NCI-H345 treated with DMSO at 0.1 percent for 48 hours (cell line): ENCODE data around the gene SGMS1.

Experiments
- DNase-seq: peaks from one replicate; lab custom pipeline; 2025; ENCODE audit not compliant: unreplicated experiment; lab: John Stamatoyannopoulos, UW

Gene SGMS1

GRCh38 chr10:50613150-50613549, 10.6 kb downstream of the SGMS1 start:
- no peak for DNase-seq

GRCh38 chr10:50610368-50610767, 13.4 kb downstream of the SGMS1 start:
- DNase-seq, result no peak

GRCh38 chr10:50607356-50607925, 16.3 kb downstream of the SGMS1 start:
- DNase-seq, result no peak

GRCh38 chr10:50605951-50606270, 17.8 kb downstream of the SGMS1 start:
- DNase-seq, result no peak

GRCh38 chr10:50605269-50605950, 18.3 kb downstream of the SGMS1 start:
- DNase-seq, result no peak

- DNase-seq, result no peak
Observed at GRCh38 chr10:50604809-50605208, 18.9 kb downstream of the SGMS1 start.

- DNase-seq, result no peak
Observed at GRCh38 chr10:50604049-50604640, 19.6 kb downstream of the SGMS1 start.

GRCh38 chr10:50603151-50603850, 20.5 kb downstream of the SGMS1 start:
- DNase-seq, result no peak

GRCh38 chr10:50601974-50602373, 21.8 kb downstream of the SGMS1 start:
- DNase-seq, result no peak

GRCh38 chr10:50600831-50601477, 22.8 kb downstream of the SGMS1 start:
- DNase-seq, result no peak

GRCh38 chr10:50600286-50600685, 23.5 kb downstream of the SGMS1 start:
- no peak for DNase-seq

- DNase-seq, result no peak
Observed at GRCh38 chr10:50596897-50597296, 26.9 kb downstream of the SGMS1 start.

GRCh38 chr10:50596456-50596855, 27.3 kb downstream of the SGMS1 start:
- no peak for DNase-seq

- no peak for DNase-seq
Observed at GRCh38 chr10:50595785-50596184, 28.0 kb downstream of the SGMS1 start.

GRCh38 chr10:50593523-50594376, 30.0 kb downstream of the SGMS1 start:
- DNase-seq, result no peak

GRCh38 chr10:50592961-50593418, 30.8 kb downstream of the SGMS1 start:
- no peak for DNase-seq

- no peak for DNase-seq
Observed at GRCh38 chr10:50590935-50591334, 32.8 kb downstream of the SGMS1 start.

- DNase-seq, result no peak
Observed at GRCh38 chr10:50586740-50587088, 37.0 kb downstream of the SGMS1 start.

GRCh38 chr10:50585921-50586739, 37.6 kb downstream of the SGMS1 start:
- DNase-seq, result no peak
